ENCODE data around the gene PTBP1.

The PTBP1 gene

GRCh38 chr19:801030-801860 lies 4.0 kb downstream of the PTBP1 start:
- TF ChIP-seq, protein P1, sequence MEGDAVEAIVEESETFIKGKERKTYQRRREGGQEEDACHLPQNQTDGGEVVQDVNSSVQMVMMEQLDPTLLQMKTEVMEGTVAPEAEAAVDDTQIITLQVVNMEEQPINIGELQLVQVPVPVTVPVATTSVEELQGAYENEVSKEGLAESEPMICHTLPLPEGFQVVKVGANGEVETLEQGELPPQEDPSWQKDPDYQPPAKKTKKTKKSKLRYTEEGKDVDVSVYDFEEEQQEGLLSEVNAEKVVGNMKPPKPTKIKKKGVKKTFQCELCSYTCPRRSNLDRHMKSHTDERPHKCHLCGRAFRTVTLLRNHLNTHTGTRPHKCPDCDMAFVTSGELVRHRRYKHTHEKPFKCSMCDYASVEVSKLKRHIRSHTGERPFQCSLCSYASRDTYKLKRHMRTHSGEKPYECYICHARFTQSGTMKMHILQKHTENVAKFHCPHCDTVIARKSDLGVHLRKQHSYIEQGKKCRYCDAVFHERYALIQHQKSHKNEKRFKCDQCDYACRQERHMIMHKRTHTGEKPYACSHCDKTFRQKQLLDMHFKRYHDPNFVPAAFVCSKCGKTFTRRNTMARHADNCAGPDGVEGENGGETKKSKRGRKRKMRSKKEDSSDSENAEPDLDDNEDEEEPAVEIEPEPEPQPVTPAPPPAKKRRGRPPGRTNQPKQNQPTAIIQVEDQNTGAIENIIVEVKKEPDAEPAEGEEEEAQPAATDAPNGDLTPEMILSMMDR (IDR thresholded peaks at IDR 0.05; ENCODE audit: low read depth, low read length, missing control alignments), result no peak
- peak overlapping the region; percentile 79 for H3K4me3 ChIP-seq (replicated peaks; ENCODE audit: low read depth, low read length)
- DNase-seq (ENCODE audit: extremely low read depth, low read depth), result peak; percentile 63

- TF ChIP-seq, protein P1 (IDR thresholded peaks at IDR 0.05; ENCODE audit: low read depth, low read length, missing control alignments), result no peak
- H3K4me3 ChIP-seq (replicated peaks; ENCODE audit: low read depth, low read length), result peak overlapping the region; percentile 79
- DNase-seq (ENCODE audit: extremely low read depth, low read depth), result no peak
Observed at GRCh38 chr19:801861-802497, 4.7 kb downstream of the PTBP1 start.

GRCh38 chr19:802498-803098 lies 5.3 kb downstream of the PTBP1 start:
- peak overlapping the region; percentile 79 for H3K4me3 ChIP-seq (replicated peaks; ENCODE audit: low read depth, low read length)
- no peak for DNase-seq (ENCODE audit: extremely low read depth, low read depth)
- TF ChIP-seq, protein P1 (IDR thresholded peaks at IDR 0.05; ENCODE audit: low read depth, low read length, missing control alignments), result no peak

GRCh38 chr19:803099-803561 lies 5.9 kb downstream of the PTBP1 start:
- DNase-seq (ENCODE audit: extremely low read depth, low read depth), result no peak
- H3K4me3 ChIP-seq (replicated peaks; ENCODE audit: low read depth, low read length), result no peak overlapping the region
- TF ChIP-seq, protein P1 (IDR thresholded peaks at IDR 0.05; ENCODE audit: low read depth, low read length, missing control alignments), result no peak

- DNase-seq (ENCODE audit: extremely low read depth, low read depth), result no peak
- TF ChIP-seq, protein P1 (IDR thresholded peaks at IDR 0.05; ENCODE audit: low read depth, low read length, missing control alignments), result no peak
- no peak overlapping the region for H3K4me3 ChIP-seq (replicated peaks; ENCODE audit: low read depth, low read length)
Observed at GRCh38 chr19:803686-804418, 6.6 kb downstream of the PTBP1 start.

GRCh38 chr19:804419-805165 lies 7.3 kb downstream of the PTBP1 start:
- no peak for DNase-seq (ENCODE audit: extremely low read depth, low read depth)
- TF ChIP-seq, protein P1 (IDR thresholded peaks at IDR 0.05; ENCODE audit: low read depth, low read length, missing control alignments), result no peak
- no peak overlapping the region for H3K4me3 ChIP-seq (replicated peaks; ENCODE audit: low read depth, low read length)
